MM.1S (cell line): Measurements from ENCODE around the gene DYNC1H1.

ENCODE experiments used
- DNase-seq: peaks from one replicate; pipeline ENCODE4 v3.0.0-alpha.2; 2015
- H2AFZ ChIP-seq: fragments of 300-600 bp; sonication (generic); 2 replicates; pipeline ENCODE4 v1.6.0; 2016; ENCODE audit warnings: antibody characterized with exemption, low read length
- H3F3A ChIP-seq: fragments of 300-600 bp; sonication (generic); 2 replicates; pipeline ENCODE4 v1.6.1; 2016; ENCODE audit warnings: mild to moderate bottlenecking, antibody characterized with exemption, low read length, moderate library complexity, mixed read lengths; ENCODE audit not compliant: insufficient read depth
- H3K27ac ChIP-seq: fragments of 300-600 bp; sonication (generic); 2 replicates; pipeline ENCODE4 v1.5.1; 2016; ENCODE audit warnings: mild to moderate bottlenecking, low read length
- H3K27me3 ChIP-seq: fragments of 300-600 bp; sonication (generic); replicated peaks from 2 replicates; pipeline ENCODE4 v1.6.0; 2016; ENCODE audit warnings: low read length; ENCODE audit not compliant: insufficient read depth
- H3K36me3 ChIP-seq: fragments of 300-600 bp; sonication (generic); replicated peaks from 2 replicates; pipeline ENCODE4 v1.6.1; 2016; ENCODE audit warnings: mild to moderate bottlenecking, low read length, mixed read lengths; ENCODE audit not compliant: insufficient read depth
- H3K4me1 ChIP-seq: fragments of 300-600 bp; sonication (generic); 2 replicates; pipeline ENCODE4 v1.6.1; 2016; ENCODE audit warnings: low read length, mixed read lengths
- H3K4me2 ChIP-seq: fragments of 300-600 bp; sonication (generic); 2 replicates; pipeline ENCODE4 v1.6.0; 2016; ENCODE audit warnings: low read depth, low read length
- H3K4me3 ChIP-seq: fragments of 300-600 bp; sonication (generic); 2 replicates; pipeline ENCODE4 v1.5.1; 2016; ENCODE audit warnings: low read length, mixed read lengths
- H3K79me2 ChIP-seq: fragments of 300-600 bp; sonication (generic); 2 replicates; pipeline ENCODE4 v1.6.1; 2016; ENCODE audit warnings: mixed run types, low read length, mixed read lengths
- H3K9ac ChIP-seq: fragments of 300-600 bp; sonication (generic); 2 replicates; pipeline ENCODE4 v1.6.1; 2016; ENCODE audit warnings: low read length, mixed read lengths
- H3K9me2 ChIP-seq: fragments of 300-600 bp; sonication (generic); replicated peaks from 2 replicates; pipeline ENCODE4 v1.6.1; 2016; ENCODE audit warnings: mild to moderate bottlenecking, low read length, mixed read lengths; ENCODE audit not compliant: insufficient read depth
- H3K9me3 ChIP-seq: fragments of 300-600 bp; sonication (generic); replicated peaks from 2 replicates; pipeline ENCODE4 v1.6.1; 2016; ENCODE audit warnings: mild to moderate bottlenecking, low read length, mixed read lengths; ENCODE audit not compliant: insufficient read depth
- H4K20me1 ChIP-seq: fragments of 300-600 bp; sonication (generic); 2 replicates; pipeline ENCODE4 v1.6.1; 2016; ENCODE audit warnings: mild to moderate bottlenecking, low read length, moderate library complexity, mixed read lengths; ENCODE audit not compliant: insufficient read depth
- EZH2 ChIP-seq: fragments of 300-600 bp; sonication (generic); optimal IDR thresholded peaks from 2 replicates; pipeline ENCODE3; 2017; ENCODE audit warnings: low read depth, mild to moderate bottlenecking, antibody characterized with exemption, low read length, mixed read lengths
- EZH2phosphoT487 ChIP-seq: fragments of 300-600 bp; sonication (generic); IDR thresholded peaks from 2 replicates; pipeline ENCODE4 v1.6.1; 2018; ENCODE audit warnings: antibody characterized with exemption, low read length
- TF ChIP-seq, protein P1 (sequence below): fragments of 300-600 bp; sonication (generic); IDR thresholded peaks from 2 replicates; pipeline ENCODE4 v1.5.1; 2016; ENCODE audit warnings: antibody characterized with exemption, low read length, mixed read lengths

DYNC1H1 gene

DNA sequence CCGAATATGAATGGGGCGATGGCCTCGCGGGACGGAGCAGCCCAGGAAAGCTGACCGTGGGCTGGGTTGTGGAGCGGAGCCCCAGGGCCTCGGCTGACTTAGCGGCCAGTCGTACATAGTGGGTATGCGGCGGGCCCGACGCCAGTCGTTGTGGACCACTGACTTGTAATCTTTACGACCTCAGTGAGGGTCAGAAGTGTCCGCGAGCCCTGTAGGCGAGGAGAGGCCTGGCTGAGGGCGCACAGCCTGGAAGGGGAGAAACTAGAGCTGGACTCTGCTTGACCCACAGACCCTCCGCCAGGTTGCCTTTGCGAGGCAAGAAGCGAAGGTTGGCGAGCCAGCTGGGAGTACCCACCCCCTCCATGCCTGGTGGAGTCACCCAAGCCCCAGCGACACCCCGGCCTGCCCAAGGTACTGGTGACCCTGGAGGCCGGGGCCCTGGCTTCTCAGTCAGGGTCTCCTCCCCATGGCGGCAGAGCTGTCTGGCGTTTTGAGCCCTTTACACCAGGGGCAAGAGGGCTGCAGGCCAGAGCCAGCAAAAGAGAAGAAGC is 15.6 kb upstream of the DYNC1H1 start:
- peaks cover 4% of the 10 kb centered on the region; the same call in 1 of the 2 replicates for H3F3A ChIP-seq
- H3K27ac ChIP-seq: peak overlapping the region; percentile 89

DNA sequence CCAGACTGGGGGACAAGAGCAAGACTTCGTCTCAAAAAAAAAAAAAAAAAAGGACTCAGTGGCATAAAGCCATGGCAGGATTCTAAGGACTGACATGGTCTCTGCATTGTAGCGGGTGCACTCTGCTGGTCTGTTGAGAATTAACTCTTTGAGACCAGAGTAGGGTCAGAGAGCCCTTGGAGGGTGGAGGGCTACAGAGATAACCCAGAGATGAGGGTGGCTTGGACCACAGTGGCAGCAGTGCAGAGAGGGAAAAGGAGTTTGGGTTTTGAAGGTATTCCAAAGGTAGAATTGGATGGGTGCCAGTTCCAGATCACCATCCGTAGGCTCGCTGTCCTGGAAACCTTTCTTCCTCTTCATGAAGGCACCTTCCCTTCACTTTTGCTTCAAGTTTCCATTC is 14.3 kb upstream of the DYNC1H1 start:
- no peak for DNase-seq
- no peaks in the 10 kb centered on the region for H3K36me3 ChIP-seq
- TF ChIP-seq EZH2: no peak
- H3K9me3 ChIP-seq: no peaks in the 10 kb centered on the region
- H3K79me2 ChIP-seq: peaks cover 8% of the 10 kb centered on the region; the same call in 1 of the 2 replicates
- no peak overlapping the region for H3K4me2 ChIP-seq
- no peak overlapping the region for H3K9ac ChIP-seq
- H3K27ac ChIP-seq: no peak overlapping the region
- H4K20me1 ChIP-seq: no peaks in the 10 kb centered on the region
- no peak overlapping the region for H3K4me3 ChIP-seq
- H3K4me1 ChIP-seq: no peaks in the 10 kb centered on the region
- H3K27me3 ChIP-seq: no peaks in the 10 kb centered on the region
- H3K9me2 ChIP-seq: no peaks in the 10 kb centered on the region
- peaks cover 4% of the 10 kb centered on the region; the same call in 1 of the 2 replicates for H3F3A ChIP-seq
- H2AFZ ChIP-seq: no peak overlapping the region

More for the DNA sequence above, 15.6 kb upstream of the DYNC1H1 start:
- Histone ChIP-seq H3K9me2 (no peaks in the 10 kb centered on the region), H4K20me1 (no peaks in the 10 kb centered on the region), H3K4me3 (peak overlapping the region; percentile 91), H3K36me3 (no peaks in the 10 kb centered on the region), H3K9ac (peak overlapping the region; percentile 98), H3K79me2 (peaks cover 8% of the 10 kb centered on the region; the same call in 1 of the 2 replicates), H3K9me3 (no peaks in the 10 kb centered on the region), H3K27me3 (no peaks in the 10 kb centered on the region), H3K4me1 (no peaks in the 10 kb centered on the region), H2AFZ (peak overlapping the region; percentile 56), H3K4me2 (peak overlapping the region; percentile 95)
- DNase-seq: no peak
- no peak for TF ChIP-seq EZH2
- TF ChIP-seq, protein P1, sequence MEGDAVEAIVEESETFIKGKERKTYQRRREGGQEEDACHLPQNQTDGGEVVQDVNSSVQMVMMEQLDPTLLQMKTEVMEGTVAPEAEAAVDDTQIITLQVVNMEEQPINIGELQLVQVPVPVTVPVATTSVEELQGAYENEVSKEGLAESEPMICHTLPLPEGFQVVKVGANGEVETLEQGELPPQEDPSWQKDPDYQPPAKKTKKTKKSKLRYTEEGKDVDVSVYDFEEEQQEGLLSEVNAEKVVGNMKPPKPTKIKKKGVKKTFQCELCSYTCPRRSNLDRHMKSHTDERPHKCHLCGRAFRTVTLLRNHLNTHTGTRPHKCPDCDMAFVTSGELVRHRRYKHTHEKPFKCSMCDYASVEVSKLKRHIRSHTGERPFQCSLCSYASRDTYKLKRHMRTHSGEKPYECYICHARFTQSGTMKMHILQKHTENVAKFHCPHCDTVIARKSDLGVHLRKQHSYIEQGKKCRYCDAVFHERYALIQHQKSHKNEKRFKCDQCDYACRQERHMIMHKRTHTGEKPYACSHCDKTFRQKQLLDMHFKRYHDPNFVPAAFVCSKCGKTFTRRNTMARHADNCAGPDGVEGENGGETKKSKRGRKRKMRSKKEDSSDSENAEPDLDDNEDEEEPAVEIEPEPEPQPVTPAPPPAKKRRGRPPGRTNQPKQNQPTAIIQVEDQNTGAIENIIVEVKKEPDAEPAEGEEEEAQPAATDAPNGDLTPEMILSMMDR: no peak
- no peak for TF ChIP-seq EZH2phosphoT487

DNA sequence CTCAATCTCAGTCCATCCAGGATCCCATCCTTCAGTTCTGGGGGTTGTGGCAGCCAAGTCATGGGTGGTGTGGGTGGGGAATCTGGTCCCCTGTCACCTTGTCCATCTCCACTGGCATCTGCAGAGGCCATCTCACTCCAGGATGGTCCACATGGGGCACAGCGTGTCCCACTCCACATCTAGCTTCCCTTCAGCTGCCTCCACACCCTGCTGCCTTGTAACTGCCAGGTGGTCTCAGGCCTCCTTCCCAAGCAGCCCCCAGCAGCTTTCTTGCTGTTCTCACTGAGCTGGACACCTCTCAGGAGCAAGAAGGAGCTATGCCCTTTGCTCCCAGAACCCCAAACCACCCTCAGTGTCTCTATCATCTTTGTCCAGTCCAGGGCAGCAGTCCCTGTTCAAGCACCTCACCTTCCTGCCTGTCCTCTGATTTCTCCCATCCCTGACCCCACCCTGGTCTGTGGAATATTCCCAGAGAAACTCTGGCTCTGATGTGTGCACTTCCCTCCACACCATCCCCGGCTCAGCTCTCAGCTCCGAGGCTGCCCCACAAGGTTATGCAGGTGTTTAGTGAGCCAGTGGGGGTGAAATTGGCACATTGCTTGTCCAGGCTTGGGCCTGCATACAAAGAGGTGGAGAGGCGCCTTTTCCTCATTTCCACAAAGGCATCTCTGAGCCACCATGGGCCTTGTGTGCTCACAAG is 13.7 kb upstream of the DYNC1H1 start:
- TF ChIP-seq, protein P1: no peak
- no peak for TF ChIP-seq EZH2
- TF ChIP-seq EZH2phosphoT487: no peak
- H3K79me2 ChIP-seq: peaks cover 8% of the 10 kb centered on the region; the same call in 1 of the 2 replicates
- H3K27me3 ChIP-seq: no peaks in the 10 kb centered on the region
- no peak overlapping the region for H3K9ac ChIP-seq
- no peaks in the 10 kb centered on the region for H3K36me3 ChIP-seq
- H3K9me3 ChIP-seq: no peaks in the 10 kb centered on the region
- H2AFZ ChIP-seq: no peak overlapping the region
- no peaks in the 10 kb centered on the region for H3K4me1 ChIP-seq
- no peak for DNase-seq
- no peak overlapping the region for H3K4me3 ChIP-seq
- H3K27ac ChIP-seq: no peak overlapping the region
- no peaks in the 10 kb centered on the region for H4K20me1 ChIP-seq
- peaks cover 4% of the 10 kb centered on the region; the same call in 1 of the 2 replicates for H3F3A ChIP-seq
- H3K9me2 ChIP-seq: no peaks in the 10 kb centered on the region
- H3K4me2 ChIP-seq: no peak overlapping the region

DNA sequence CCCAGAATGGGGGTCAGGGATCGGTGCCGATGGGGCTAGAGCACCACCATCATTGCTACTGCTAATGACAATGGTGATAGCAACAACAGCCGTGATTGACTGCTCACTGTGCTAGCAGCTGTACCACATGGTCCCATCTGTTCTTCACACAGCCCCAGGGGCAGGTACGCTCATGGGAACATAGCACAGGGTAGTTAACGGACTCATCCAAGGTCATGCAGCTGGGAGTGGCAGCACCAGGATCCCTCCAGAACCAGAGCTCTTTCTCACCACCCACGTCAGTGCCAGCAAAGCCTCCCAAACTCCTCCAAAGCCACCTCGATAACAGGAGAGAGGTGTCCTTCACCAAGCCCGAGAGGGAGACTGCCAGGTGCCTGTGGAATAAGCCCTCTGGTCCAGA is 11.2 kb upstream of the DYNC1H1 start:
- TF ChIP-seq EZH2phosphoT487 (no peak), EZH2 (no peak)
- TF ChIP-seq, protein P1: no peak
- Histone ChIP-seq H3K27me3 (no peaks in the 10 kb centered on the region), H3K79me2 (peaks cover 8% of the 10 kb centered on the region; the same call in 1 of the 2 replicates), H3K9me2 (no peaks in the 10 kb centered on the region), H3K27ac (no peak overlapping the region), H4K20me1 (no peaks in the 10 kb centered on the region), H2AFZ (no peak overlapping the region), H3K4me2 (no peak overlapping the region), H3K4me1 (no peaks in the 10 kb centered on the region), H3K4me3 (no peak overlapping the region), H3F3A (peaks cover 4% of the 10 kb centered on the region; the same call in 1 of the 2 replicates), H3K36me3 (no peaks in the 10 kb centered on the region), H3K9ac (no peak overlapping the region), H3K9me3 (no peaks in the 10 kb centered on the region)
- no peak for DNase-seq
